ENCODE results near the gene GABRG3. TPM values are rescaled to one million over a fixed set of nuclear protein-coding genes. Genes with fewer than 3 reads are reported as not detected.

The GABRG3 gene
- polyA plus RNA-seq: not detected in 3 replicates
- not detected for polyA plus RNA-seq (2011; ENCODE audit: low read depth)
- not detected in 2 replicates for polyA plus RNA-seq (2011; cell fraction: cytosol; rRNA removed)
- not detected in 2 replicates for polyA plus RNA-seq (2011; cell fraction: nucleus; rRNA removed)
- polyA plus RNA-seq (2012; ENCODE audit: low replicate concordance): not detected in 2 replicates
- polyA minus RNA-seq: not detected in 3 replicates
- polyA minus RNA-seq (2011; cell fraction: cytosol; rRNA and poly(A)+ RNA removed): not detected
- polyA minus RNA-seq (2011; cell fraction: nucleus; rRNA and poly(A)+ RNA removed): not detected in 2 replicates

DNA sequence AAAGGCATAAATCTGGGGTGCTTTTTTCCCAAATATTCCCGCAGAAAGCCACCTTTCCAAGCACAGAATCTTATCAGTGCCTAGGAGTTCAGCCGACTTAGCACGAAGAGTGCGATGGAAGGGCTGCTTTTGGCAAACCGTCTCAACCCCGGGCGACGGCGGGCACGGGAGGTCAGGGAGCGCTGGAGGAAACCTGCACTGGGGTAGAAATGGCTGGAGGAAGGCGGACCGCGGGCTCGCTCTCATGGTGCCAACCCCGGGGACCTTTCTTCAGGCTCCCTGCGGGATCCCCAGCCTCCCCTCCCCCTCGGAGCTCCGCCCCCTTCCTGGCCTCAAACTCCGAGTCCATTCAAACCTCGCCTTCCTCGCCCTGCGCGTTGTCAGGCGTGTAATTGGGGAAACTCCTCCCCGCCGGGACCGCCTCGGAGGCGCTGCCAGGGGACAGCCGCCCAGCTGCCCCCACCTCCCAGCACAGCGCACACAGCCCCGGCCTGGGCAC is at the start of gene GABRG3:
Gene GABRG3 (plus strand): TSS at position 470 of the 499 bp plus-strand sequence.
- Histone ChIP-seq H3K4me1 (ENCODE audit: control insufficient read depth, extremely low read depth, insufficient read depth, low read length) (no peaks in the 10 kb centered on the region), H2AFZ (ENCODE audit: control insufficient read depth, low read length) (no peak within 1 kb of the TSS), H3K27ac (ENCODE audit: control insufficient read depth, insufficient read depth, low read length) (no peak within 1 kb of the TSS), H4K20me1 (ENCODE audit: control insufficient read depth, extremely low read depth, insufficient read depth, low read length) (no peaks in the 10 kb centered on the region), H3K9me3 (ENCODE audit: control insufficient read depth, low read depth, low read length) (no peaks in the 10 kb centered on the region), H3K36me3 (ENCODE audit: control insufficient read depth in 2 of 2, extremely low read depth in 1 of 2, insufficient read depth in 2 of 2, low read length in 2 of 2) (no peaks in the 10 kb centered on the region), H3K4me2 (ENCODE audit: control insufficient read depth, extremely low read depth, insufficient read depth, low read depth, low read length) (no peak within 1 kb of the TSS), H3K9ac (ENCODE audit: control insufficient read depth, extremely low read depth, insufficient read depth, low read length) (no peak within 1 kb of the TSS), H3K9me1 (ENCODE audit: control insufficient read depth, extremely low read depth, insufficient read depth, low read length) (no peaks in the 10 kb centered on the region), H3K4me3 (ENCODE audit: control insufficient read depth in 2 of 3, extremely low read depth in 1 of 3, insufficient read depth in 2 of 3, low read depth in 1 of 3, low read length in 3 of 3) (no peak within 1 kb of the TSS), H3K27me3 (ENCODE audit: control insufficient read depth, extremely low read depth, insufficient read depth, low read length) (peaks cover 26% of the 10 kb centered on the region), H3K79me2 (ENCODE audit: control insufficient read depth, insufficient read depth, low read length) (no peaks in the 10 kb centered on the region)
- TF ChIP-seq, protein P1, sequence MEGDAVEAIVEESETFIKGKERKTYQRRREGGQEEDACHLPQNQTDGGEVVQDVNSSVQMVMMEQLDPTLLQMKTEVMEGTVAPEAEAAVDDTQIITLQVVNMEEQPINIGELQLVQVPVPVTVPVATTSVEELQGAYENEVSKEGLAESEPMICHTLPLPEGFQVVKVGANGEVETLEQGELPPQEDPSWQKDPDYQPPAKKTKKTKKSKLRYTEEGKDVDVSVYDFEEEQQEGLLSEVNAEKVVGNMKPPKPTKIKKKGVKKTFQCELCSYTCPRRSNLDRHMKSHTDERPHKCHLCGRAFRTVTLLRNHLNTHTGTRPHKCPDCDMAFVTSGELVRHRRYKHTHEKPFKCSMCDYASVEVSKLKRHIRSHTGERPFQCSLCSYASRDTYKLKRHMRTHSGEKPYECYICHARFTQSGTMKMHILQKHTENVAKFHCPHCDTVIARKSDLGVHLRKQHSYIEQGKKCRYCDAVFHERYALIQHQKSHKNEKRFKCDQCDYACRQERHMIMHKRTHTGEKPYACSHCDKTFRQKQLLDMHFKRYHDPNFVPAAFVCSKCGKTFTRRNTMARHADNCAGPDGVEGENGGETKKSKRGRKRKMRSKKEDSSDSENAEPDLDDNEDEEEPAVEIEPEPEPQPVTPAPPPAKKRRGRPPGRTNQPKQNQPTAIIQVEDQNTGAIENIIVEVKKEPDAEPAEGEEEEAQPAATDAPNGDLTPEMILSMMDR (optimal IDR thresholded peaks at IDR 0.05 in 1 of 3, IDR thresholded peaks at IDR 0.05 in 1 of 3, conservative IDR thresholded peaks at IDR 0.05 in 1 of 3; ENCODE audit: extremely low read depth in 1 of 3, insufficient read depth in 2 of 3, low read length in 3 of 3): no peak
- TF ChIP-seq EZH2 (IDR thresholded peaks at IDR 0.05; ENCODE audit: low read length): no peak
- FAIRE-seq (no peak), DNase-seq (ENCODE audit: low read depth, low spot score) (no peak)
- dilution Hi-C loops (cut with MboI; ENCODE audit: extremely low pct_ligation_motif_present, low sequenced_read_pairs): no loop called here

DNA sequence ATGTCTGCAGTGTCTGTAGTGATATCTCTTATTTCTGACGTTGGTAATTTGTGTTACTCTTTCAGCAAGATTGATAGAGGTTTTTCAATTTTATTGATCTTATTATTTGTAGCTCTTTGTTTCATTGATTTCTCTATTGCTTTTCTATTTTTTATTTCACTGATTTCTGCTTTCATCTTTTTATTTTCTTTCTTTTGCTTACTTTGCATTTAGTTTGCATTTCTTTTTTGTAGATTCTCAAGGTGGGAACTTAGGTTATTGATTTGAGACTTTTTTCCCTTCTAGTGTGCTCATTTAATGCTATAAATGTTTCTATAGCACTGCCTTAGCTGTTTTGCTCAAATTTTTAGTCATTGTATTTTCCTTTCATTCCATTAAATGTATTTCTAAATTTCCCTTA is 49.5 kb upstream of the GABRG3 start:
- no peak overlapping the region for H2AFZ ChIP-seq (ENCODE audit: control insufficient read depth, low read length)
- no peaks in the 10 kb centered on the region for H3K4me1 ChIP-seq (ENCODE audit: control insufficient read depth, extremely low read depth, insufficient read depth, low read length)
- H3K4me3 ChIP-seq (ENCODE audit: control insufficient read depth in 2 of 3, extremely low read depth in 1 of 3, insufficient read depth in 2 of 3, low read depth in 1 of 3, low read length in 3 of 3): no peak overlapping the region
- no peak for TF ChIP-seq EZH2 (IDR thresholded peaks at IDR 0.05; ENCODE audit: low read length)
- H3K9ac ChIP-seq (ENCODE audit: control insufficient read depth, extremely low read depth, insufficient read depth, low read length): no peak overlapping the region
- DNase-seq (ENCODE audit: low read depth, low spot score) (no peak), FAIRE-seq (no peak)
- no peak overlapping the region for H3K27ac ChIP-seq (ENCODE audit: control insufficient read depth, insufficient read depth, low read length)
- H3K79me2 ChIP-seq (ENCODE audit: control insufficient read depth, insufficient read depth, low read length): no peaks in the 10 kb centered on the region
- peaks cover 2% of the 10 kb centered on the region for H3K9me3 ChIP-seq (ENCODE audit: control insufficient read depth, low read depth, low read length)
- dilution Hi-C loops (cut with MboI; ENCODE audit: extremely low pct_ligation_motif_present, low sequenced_read_pairs): no loop called here
- H3K4me2 ChIP-seq (ENCODE audit: control insufficient read depth, extremely low read depth, insufficient read depth, low read depth, low read length): no peak overlapping the region
- H3K36me3 ChIP-seq (ENCODE audit: control insufficient read depth in 2 of 2, extremely low read depth in 1 of 2, insufficient read depth in 2 of 2, low read length in 2 of 2): no peaks in the 10 kb centered on the region
- no peaks in the 10 kb centered on the region for H4K20me1 ChIP-seq (ENCODE audit: control insufficient read depth, extremely low read depth, insufficient read depth, low read length)
- H3K9me1 ChIP-seq (ENCODE audit: control insufficient read depth, extremely low read depth, insufficient read depth, low read length): no peaks in the 10 kb centered on the region
- no peaks in the 10 kb centered on the region for H3K27me3 ChIP-seq (ENCODE audit: control insufficient read depth, extremely low read depth, insufficient read depth, low read length)
